OCI-M1 (cell line): ENCODE results near the gene CABP2.

ENCODE experiments used
- DNase-seq: peaks from one replicate; lab custom pipeline; 2025; lab: John Stamatoyannopoulos, UW

Gene CABP2

DNA sequence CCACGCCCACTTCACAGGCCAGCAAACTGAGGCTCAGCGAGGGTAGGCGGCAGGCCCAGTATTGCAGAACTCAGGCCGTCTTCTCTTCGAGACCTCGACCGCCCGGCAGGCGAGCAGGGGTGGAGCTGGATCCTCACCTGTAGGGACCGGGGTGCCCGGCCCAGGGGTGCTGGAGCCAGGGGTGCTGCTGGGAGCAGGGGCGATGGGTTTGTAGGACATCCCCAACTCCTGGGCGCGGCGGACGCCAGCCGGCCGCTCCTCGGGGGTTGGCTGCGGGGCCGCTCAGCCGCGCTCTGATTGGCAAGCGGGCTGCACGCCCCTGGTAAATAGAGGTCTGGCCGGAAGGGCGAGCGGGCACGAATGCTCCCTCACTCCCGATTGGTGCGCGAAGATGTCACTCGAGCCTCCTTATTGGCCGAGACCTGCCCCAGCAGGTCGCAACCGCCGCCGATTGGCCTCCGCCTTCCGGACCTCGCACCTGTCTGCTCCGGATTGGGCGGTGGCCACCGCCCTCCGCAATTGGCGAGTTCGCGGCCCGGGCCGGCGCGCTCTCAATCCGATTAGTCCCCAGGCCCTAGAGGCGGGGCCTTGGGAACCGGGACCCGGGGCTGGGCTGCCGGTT is 15.3 kb downstream of the CABP2 start, which contains the start of gene CDK2AP2:
Gene CDK2AP2 (minus strand): TSS at position 299 of the 622 bp plus-strand sequence. CDS start 80 bp downstream, at position 219.
- peak; percentile 99 for DNase-seq

GRCh38 chr11:67507242-67507863 is 15.9 kb downstream of the CABP2 start:
- no peak for DNase-seq

DNA sequence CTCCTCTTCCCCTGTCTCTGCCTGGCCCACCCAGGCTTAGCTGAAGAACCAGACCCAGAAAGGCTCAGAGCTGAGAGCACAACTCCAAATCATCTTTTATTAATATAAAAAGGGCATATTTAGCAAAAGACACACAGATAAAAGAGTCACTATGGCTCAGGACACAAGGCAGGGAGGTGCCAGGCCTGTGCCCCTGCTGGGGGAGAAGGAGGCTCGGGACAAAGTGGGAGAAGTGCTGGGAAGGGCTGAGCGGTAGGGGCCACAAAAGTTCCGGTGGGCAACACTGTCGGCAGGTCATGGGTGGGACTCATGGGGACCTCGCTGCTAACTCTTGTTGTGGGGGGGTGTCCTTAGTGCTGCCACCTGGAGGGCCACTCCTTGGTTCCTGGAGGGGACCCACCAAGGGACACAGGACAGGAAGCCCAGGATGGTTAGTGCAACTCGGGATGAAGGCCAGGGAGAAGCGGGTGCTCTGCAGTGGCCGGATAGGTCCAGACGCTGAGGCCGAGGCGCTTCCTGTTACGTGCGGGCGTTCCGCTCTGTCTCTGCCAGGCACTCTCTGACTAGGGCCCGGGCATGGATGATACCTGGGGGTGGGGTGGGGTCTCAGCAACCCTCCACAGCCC is 16.7 kb downstream of the CABP2 start:
- no peak for DNase-seq

- peak; percentile 91 for DNase-seq
Observed at GRCh38 chr11:67505605-67506396, 17.4 kb downstream of the CABP2 start.

DNA sequence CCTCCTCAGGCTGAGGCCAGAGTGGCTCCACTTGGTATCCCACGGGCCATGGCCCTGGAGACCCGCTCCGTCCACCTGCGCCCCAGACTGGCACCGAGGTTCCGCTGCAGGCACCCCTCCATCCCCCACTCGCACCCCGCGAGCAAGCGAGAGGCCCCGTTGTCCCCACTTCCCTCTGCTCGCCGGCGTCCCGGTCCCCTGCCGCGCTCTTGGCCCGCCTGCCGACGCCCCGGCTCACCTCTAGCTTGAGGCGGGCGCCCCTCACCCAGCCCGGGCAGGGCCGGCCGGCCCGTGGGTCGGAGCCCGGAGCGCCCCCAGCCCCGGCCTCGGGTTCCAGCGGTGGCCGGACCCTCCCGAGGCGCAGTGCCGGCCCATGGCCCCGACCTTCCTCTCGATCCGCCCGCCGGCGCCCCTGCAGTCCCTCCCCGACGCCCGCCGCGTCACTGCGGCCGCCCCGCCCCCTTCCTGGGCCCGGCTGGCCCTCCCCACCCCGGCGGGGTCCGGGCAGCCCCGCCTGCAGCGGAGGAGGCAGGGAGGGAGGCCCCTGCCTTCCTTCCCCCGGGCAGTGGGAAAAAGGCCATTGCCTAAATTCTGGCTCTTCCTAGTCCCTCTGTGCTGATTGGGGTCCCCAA is 18.2 kb downstream of the CABP2 start, which contains the start of gene PITPNM1:
Gene PITPNM1 (minus strand): TSS at position 414 of the 632 bp plus-strand sequence. CDS start 1,183 bp downstream, outside the sequence.
- peak; percentile 79 for DNase-seq

- DNase-seq = no peak
Observed at GRCh38 chr11:67504005-67504949, 19.0 kb downstream of the CABP2 start.

DNA sequence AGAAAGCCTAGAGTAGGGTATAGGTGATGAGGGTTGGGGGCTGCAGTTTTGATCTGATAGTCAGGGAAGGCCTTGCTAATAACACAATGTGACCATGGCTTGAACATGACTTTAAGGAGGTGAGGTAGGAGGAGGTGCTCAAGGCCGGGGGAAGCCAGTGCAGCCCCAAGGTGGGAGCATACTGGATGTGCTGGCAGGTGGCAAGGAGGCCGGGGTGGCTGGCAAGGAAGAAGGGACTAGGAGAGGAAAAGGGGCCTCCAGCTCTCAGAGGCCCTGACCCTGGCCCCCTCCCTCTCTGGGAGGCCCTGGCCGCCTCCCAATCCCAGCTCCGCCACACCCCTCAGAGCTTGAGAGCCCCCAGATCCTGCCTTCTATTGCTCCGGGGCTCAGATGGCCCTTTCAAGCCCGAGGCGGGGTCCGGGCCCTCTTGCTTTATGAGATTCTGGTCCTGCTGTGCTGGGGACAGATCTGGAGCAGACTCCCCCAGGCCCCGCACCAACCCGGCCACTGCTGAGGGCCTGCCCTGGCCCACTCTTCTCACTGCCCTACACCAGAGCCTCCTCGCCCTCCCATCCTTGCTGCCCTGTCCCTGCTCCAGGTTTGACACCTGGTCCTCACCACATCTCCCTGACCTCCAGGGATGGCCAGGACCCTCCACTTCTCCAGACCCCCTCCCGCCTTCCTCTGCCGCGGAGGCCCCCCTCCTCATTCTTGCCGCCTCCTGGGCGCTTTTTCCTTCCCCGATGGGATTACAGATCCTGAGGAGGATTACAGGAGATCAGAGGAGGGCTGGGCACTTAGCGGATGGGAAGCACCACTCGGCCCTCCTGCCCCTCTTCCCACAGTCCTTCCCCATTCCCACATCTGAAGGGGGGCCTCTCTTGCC is 19.9 kb downstream of the CABP2 start:
- no peak for DNase-seq

GRCh38 chr11:67502328-67502979 is 20.8 kb downstream of the CABP2 start:
- DNase-seq = no peak

GRCh38 chr11:67501854-67502253 is 21.4 kb downstream of the CABP2 start:
- DNase-seq = no peak

GRCh38 chr11:67500831-67501715 is 22.2 kb downstream of the CABP2 start:
- DNase-seq = peak; percentile 19

GRCh38 chr11:67500484-67500821 is 22.8 kb downstream of the CABP2 start:
- DNase-seq = no peak

- no peak for DNase-seq
Observed at GRCh38 chr11:67499808-67500483, 23.3 kb downstream of the CABP2 start.

DNA sequence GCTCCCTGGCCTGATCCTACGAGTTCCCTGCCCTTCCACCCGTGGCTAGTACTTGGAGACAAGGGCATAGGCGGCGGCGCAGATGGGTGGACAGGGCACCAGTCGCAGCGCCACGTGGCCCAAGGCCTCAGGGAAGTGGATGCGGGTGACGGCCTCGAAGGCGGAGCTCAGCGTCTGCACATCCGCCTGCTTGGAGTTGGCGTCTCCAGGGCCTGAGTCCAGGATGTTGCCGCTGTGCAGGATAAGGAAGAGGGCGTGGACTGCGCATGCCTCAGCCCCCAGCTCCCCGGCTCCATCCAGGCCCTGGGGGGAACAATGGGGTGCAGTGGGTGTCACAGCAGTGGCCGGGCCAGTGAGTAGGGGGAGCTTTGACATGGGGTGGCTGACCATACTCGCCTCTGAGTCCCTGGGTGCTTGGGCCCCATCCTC is 24.7 kb downstream of the CABP2 start:
- no peak for DNase-seq

DNA sequence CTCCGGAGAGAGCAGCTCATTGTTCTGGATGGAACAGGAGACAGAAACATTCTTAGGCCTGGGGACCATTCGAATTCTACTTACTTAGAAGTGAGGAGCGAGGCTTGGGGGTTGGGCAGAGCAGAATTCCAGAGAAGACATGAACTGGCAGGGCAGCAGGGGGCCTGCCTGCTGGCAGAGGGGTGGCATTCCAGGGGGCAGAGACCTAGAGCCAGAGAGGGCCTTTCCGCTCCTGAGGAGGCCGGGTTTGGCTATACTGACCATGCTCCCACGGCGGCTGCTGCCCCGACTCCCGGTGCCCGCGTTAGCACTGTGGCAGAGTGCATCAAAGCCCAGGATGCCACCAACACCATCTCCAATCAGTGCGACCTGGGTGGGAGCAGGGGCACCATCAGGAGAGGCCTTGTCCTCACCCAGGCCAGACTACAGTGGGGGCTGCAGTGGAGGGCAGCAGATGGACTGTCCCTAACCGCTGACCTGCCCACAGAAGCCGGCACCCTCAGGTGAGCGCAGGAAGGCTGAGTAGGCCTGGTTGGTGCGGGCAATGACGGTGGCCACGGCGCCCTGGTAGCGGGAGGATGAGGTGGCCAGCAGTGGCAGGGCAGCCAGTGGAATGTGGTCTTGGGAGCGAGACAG is 25.5 kb downstream of the CABP2 start:
- no peak for DNase-seq

- no peak for DNase-seq
Observed at GRCh38 chr11:67496113-67496512, 27.1 kb downstream of the CABP2 start.

GRCh38 chr11:67495234-67496005 is 27.8 kb downstream of the CABP2 start:
- no peak for DNase-seq
